GM11168 (cell line): ENCODE data around the gene ARPC1B.

ENCODE experiments used
- in situ Hi-C: fragments of 300-500 bp; cut with MboI; formaldehyde crosslinking; loops from one replicate; pipeline ENCODE4 v1.12.0; 2022; ENCODE audit warnings: low sequenced_read_pairs; ENCODE audit not compliant: unreplicated experiment

The ARPC1B gene

GRCh38 chr7:99437946-99438572 lies 63.5 kb downstream of the ARPC1B start:
- in situ Hi-C loops, result no loop called here

GRCh38 chr7:99438573-99439480 lies 64.3 kb downstream of the ARPC1B start, which contains the start of the genes CPSF4 and PTCD1:
Gene CPSF4 (plus strand): TSS chr7:99438943. CDS start chr7:99439083, 140 bp downstream.
Gene PTCD1 (minus strand): TSS chr7:99438798. CDS start chr7:99435242, 3,556 bp downstream.
- in situ Hi-C loops, result no loop called here

GRCh38 chr7:99440195-99440594 lies 65.7 kb downstream of the ARPC1B start:
- in situ Hi-C loops, result no loop called here
